Middle frontal gyrus (tissue), 1 donor: ENCODE results near the gene STARD3.

Experiments used
- DNase-seq: peaks from one replicate; pipeline ENCODE4 v3.0.0-alpha.2; 2015; ENCODE audit warnings: low spot score; ENCODE audit errors: extremely low spot score

STARD3 gene

DNA sequence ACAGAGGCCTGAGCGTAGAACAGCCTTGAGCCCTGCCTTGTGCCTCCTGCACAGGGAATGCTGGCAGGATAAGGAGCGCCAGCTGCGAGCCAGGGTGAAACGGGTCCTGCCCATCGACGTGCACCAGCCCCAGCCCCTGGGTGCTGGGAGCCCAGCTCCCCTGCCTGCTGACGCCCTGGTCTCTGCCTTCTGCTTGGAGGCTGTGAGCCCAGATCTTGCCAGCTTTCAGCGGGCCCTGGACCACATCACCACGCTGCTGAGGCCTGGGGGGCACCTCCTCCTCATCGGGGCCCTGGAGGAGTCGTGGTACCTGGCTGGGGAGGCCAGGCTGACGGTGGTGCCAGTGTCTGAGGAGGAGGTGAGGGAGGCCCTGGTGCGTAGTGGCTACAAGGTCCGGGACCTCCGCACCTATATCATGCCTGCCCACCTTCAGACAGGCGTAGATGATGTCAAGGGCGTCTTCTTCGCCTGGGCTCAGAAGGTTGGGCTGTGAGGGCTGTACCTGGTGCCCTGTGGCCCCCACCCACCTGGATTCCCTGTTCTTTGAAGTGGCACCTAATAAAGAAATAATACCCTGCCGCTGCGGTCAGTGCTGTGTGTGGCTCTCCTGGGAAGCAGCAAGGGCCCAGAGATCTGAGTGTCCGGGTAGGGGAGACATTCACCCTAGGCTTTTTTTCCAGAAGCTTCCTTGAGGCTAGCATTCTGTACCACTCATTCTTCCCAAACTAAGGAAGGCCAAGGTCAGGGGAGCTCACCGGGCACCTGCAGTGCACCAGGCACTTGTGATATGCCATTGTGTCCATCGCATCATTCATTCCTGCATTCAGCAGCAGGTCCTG, 33.2 kb downstream of the STARD3 start:
- no peak for DNase-seq

DNA sequence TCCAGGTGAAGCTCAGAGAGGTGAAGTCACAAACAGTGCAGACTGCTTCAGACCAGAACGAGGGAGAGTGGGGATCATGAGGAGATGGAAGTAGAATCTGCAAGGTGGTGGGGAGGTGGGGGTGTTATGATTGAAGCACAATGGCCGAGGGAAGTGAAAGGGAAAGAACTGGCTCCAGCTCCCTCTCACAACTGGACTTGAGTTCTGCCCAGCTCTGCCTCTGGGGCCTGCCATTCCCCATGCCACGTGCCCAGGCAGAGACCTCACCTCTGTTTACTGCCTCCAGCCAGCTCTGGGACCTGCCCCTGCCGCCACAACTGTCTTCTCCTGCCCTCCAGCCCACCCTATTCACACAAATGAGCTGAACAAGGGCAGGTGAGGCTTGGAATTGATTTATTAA, 33.8 kb downstream of the STARD3 start:
- no peak for DNase-seq

- DNase-seq: no peak
These were observed 34.9 kb downstream of the STARD3 start for GRCh38 chr17:39671651-39672521.

GRCh38 chr17:39672522-39673334, 35.8 kb downstream of the STARD3 start:
- no peak for DNase-seq

GRCh38 chr17:39673335-39674081, 36.6 kb downstream of the STARD3 start:
- no peak for DNase-seq

GRCh38 chr17:39674179-39674578, 37.2 kb downstream of the STARD3 start:
- no peak for DNase-seq

- DNase-seq: no peak
These were observed 37.9 kb downstream of the STARD3 start for GRCh38 chr17:39674702-39675389.

- DNase-seq: no peak
These were observed 38.6 kb downstream of the STARD3 start for GRCh38 chr17:39675390-39676082.

DNA sequence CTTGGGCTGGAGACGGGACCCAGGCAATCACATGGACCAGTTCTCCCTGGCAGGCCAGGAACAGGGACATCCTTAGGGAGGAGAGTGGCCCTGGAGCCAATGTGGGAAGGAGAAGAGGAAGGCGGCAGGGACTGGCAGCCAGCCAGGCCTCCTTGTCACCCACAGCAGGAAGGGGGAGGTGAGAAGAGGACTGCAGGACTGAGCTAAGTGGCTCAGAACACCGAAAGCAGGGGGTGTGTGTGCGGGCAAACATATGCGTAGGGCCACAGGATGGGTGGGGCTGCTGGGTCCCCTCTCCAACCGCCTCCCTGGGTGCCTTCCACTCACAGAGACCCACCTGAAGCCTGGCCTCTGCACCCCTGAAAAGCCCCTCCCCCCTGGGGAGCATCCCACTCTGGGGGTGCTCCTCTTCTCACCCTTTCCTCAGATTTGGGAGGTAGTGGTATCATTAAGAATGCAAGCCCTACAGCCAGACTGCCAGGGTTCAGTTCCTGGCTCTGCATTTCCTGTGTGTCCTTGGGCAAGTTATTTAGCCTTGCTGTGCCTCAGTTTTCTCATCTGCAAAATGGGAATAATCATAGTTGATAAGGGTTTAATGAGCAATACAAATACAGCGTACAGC, 39.4 kb downstream of the STARD3 start:
- DNase-seq: peak; percentile 65

DNA sequence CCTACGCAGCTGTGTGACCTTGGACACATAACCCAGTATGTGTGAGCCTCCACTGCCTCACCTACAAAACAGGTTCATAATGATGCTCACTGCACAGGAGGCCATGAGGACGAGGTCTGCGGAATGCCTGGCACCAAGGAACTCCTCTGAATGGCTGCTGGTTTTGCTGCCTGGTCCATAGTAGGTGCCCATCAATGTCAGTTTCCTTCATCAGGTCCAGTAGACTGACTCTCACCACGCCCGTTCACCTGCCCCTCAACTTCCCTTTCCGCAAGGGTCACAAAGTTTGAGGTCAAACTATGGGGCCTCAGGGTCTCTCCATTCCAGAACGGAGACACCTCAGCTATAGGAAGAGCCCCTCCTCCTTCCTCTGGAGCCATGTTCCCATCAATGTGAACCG, 40.1 kb downstream of the STARD3 start:
- no peak for DNase-seq

DNA sequence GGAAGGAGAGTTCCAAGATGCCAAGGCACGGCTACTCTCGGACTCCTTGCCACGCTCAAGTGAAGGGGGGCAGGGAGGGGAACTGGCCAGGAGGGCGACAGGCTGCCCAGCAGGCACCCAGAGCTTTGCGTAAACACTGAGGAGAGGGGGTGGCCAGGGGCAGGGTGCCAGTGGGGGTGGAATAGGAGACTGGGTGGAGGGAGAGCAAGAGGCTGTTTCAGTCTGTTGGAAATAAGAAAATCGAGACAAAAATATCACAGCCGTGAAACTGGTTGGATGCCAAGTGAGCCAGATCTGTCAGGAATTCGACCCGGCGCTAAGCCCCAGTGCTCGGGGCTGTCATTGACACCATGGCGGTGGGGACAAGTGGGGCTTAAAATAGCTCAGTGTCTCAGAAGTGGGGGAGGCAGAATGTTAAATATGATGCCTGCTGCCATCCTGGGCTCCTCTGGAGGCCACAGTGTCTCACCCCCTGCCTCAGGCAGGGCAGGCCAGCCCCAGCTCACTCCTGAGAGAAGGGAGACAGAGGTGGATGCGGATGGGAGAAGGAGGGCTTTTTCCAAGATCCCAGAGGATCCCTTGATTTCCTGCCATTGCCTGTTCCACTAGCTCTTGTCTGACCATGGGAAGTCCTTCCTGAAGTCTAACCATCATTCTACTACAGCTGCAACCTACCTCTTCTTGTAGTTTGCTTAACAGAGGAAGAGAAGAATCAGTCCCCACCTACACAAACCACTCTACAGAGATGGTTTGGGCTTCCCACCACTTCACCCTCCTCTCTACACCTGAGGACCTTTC, 40.8 kb downstream of the STARD3 start:
- DNase-seq: no peak

GRCh38 chr17:39678340-39679116, 41.6 kb downstream of the STARD3 start:
- no peak for DNase-seq

DNA sequence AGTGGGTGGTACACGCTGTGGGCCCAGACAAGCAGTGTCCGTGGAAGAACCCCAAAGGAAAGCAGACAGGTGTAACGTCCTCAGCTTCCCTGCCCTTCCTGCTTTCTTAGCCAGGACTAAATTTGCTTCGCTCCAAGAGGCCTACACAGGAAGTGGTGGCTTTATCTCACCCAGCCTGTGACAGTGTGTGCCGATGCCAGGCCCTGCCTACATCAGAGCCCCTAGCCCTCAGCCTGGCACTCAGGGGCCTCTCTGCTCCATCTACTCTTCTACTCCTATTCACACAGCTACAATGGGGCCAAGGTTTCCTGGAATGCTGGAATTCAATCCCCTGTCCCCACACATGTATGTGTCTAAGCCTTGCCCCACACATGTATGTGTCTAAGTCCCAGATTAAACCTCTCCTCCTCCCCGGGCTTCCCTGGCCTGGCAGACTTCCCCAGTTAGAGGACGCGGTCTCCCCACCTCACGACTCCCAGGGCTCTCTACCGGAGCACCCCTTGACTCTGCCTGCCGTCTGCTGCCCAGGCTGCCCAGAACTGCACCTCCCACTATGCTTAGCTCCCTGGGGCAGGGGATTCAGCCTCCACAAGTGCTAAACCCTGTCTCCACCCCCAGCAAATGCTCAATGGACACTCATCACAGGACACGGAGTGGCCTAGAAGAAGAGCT, 42.7 kb downstream of the STARD3 start:
- DNase-seq: no peak

GRCh38 chr17:39683295-39683939, 46.5 kb downstream of the STARD3 start:
- no peak for DNase-seq

GRCh38 chr17:39684369-39685192, 47.6 kb downstream of the STARD3 start:
- DNase-seq: no peak

GRCh38 chr17:39687101-39687545, 50.2 kb downstream of the STARD3 start:
- no peak for DNase-seq
